ENCODE measurements around the gene ANXA8L1.
"Not testable (repeated sequence)": the region's sequence is repeated elsewhere in the genome, so short reads cannot be mapped to it uniquely, and the experiment has no call there.

ANXA8L1 gene

GRCh38 chr10:46419570-46420379 lies 44.2 kb downstream of the ANXA8L1 start:
- DNase-seq (ENCODE audit: low spot score): not testable (repeated sequence)

GRCh38 chr10:46423550-46423949 lies 48.0 kb downstream of the ANXA8L1 start:
- DNase-seq (ENCODE audit: low spot score); in situ Hi-C loops (cut with MboI; ENCODE audit: low sequenced_read_pairs, unreplicated experiment): not testable (repeated sequence)

More at GRCh38 chr10:46419570-46420379, 44.2 kb downstream of the ANXA8L1 start:
- in situ Hi-C loops (cut with MboI; ENCODE audit: low sequenced_read_pairs, unreplicated experiment): not testable (repeated sequence)

GRCh38 chr10:46440942-46441341 lies 65.4 kb downstream of the ANXA8L1 start:
- in situ Hi-C loops (cut with MboI; ENCODE audit: low sequenced_read_pairs, unreplicated experiment); DNase-seq (ENCODE audit: low spot score): not testable (repeated sequence)
